Large intestine (tissue), 3 donors: Measurements from ENCODE around the gene FGFBP2. TPM values are rescaled to one million over a fixed set of nuclear protein-coding genes. Genes with fewer than 3 reads are reported as not detected.

Experiments
- DNase-seq, 2 donors: peaks; one replicate each; pipeline versions ENCODE4 v3.0.0 to v3.0.0-alpha.2; 2013
- H3K27ac ChIP-seq: one replicate; pipeline ENCODE4 v1.5.1; 2013; ENCODE audit warnings: low read length
- H3K27me3 ChIP-seq: 2 replicates; pipeline ENCODE4 v1.6.1; 2013; ENCODE audit warnings: low read length; ENCODE audit not compliant: control insufficient read depth, insufficient read depth
- H3K36me3 ChIP-seq: 2 replicates; pipeline ENCODE4 v1.6.1; 2013; ENCODE audit warnings: low read length; ENCODE audit not compliant: control insufficient read depth, insufficient read depth
- H3K4me1 ChIP-seq: one replicate; pipeline ENCODE4 v1.6.1; 2013; ENCODE audit warnings: low read length; ENCODE audit not compliant: control insufficient read depth, insufficient read depth
- H3K4me3 ChIP-seq: one replicate; pipeline ENCODE4 v1.5.1; 2013; ENCODE audit warnings: low read length
- H3K9me3 ChIP-seq: one replicate; pipeline ENCODE4 v1.6.1; 2013; ENCODE audit warnings: mild to moderate bottlenecking, low read depth, low read length, moderate library complexity; ENCODE audit not compliant: control insufficient read depth
- whole genome bisulfite sequencing: methylation state at CpG from one replicate; pipeline ENCODE4 v1.1.5; 2013; ENCODE audit warnings: low lambda C conversion rate; ENCODE audit not compliant: insufficient coverage; 5-methylcytosine and 5-hydroxymethylcytosine counted together
- polyA plus RNA-seq: library from polyadenylated mRNA; unstranded; fragments of 120-200 nt; gene quantifications from one replicate; pipeline ENCODE4 v1.2.1, GENCODE V29; 2013

FGFBP2 gene
- polyA plus RNA-seq, 1 donor, result 0.39 TPM

GRCh38 chr4:15968551-15969300 is 5.8 kb upstream of the FGFBP2 start:
- 93% methylated on average over 3 of the region's 11 CpGs for WGBS
- H3K27ac ChIP-seq, result no peak overlapping the region

GRCh38 chr4:15965325-15965724 is 2.4 kb upstream of the FGFBP2 start:
- H3K9me3 ChIP-seq, result no peaks in the 10 kb centered on the region
- no peaks in the 10 kb centered on the region for H3K27me3 ChIP-seq
- DNase-seq, result no peak
- no peak overlapping the region for H3K4me3 ChIP-seq
- no peak overlapping the region for H3K27ac ChIP-seq
- no peaks in the 10 kb centered on the region for H3K4me1 ChIP-seq
- 92% methylated on average over 2 of the region's 5 CpGs for WGBS
- no peaks in the 10 kb centered on the region for H3K36me3 ChIP-seq

More at GRCh38 chr4:15968551-15969300, 5.8 kb upstream of the FGFBP2 start:
- no peak overlapping the region for H3K4me3 ChIP-seq
- no peaks in the 10 kb centered on the region for H3K4me1 ChIP-seq
- no peaks in the 10 kb centered on the region for H3K27me3 ChIP-seq
- no peaks in the 10 kb centered on the region for H3K36me3 ChIP-seq
- no peaks in the 10 kb centered on the region for H3K9me3 ChIP-seq
- DNase-seq, result no peak

- Histone ChIP-seq H3K27ac (no peak overlapping the region), H3K36me3 (no peaks in the 10 kb centered on the region), H3K4me1 (no peaks in the 10 kb centered on the region), H3K4me3 (no peak overlapping the region), H3K27me3 (no peaks in the 10 kb centered on the region), H3K9me3 (no peaks in the 10 kb centered on the region)
- WGBS, result no CpG with 5 or more reads among the region's 5 CpGs
- DNase-seq, result no peak
These were observed 1.2 kb upstream of the FGFBP2 start for GRCh38 chr4:15964159-15964558.

- no peak overlapping the region for H3K27ac ChIP-seq
- no peak overlapping the region for H3K4me3 ChIP-seq
- no peaks in the 10 kb centered on the region for H3K9me3 ChIP-seq
- H3K27me3 ChIP-seq, result no peaks in the 10 kb centered on the region
- no peaks in the 10 kb centered on the region for H3K4me1 ChIP-seq
- H3K36me3 ChIP-seq, result no peaks in the 10 kb centered on the region
- no peak for DNase-seq
- WGBS, result no CpG with 5 or more reads among the region's 4 CpGs
These were observed 601 bp upstream of the FGFBP2 start for GRCh38 chr4:15963576-15963975.

GRCh38 chr4:15961781-15962510 is 1.0 kb downstream of the FGFBP2 start:
- DNase-seq, result no peak
- no peaks in the 10 kb centered on the region for H3K9me3 ChIP-seq
- no CpG with 5 or more reads among the region's 16 CpGs for WGBS
- H3K4me1 ChIP-seq, result no peaks in the 10 kb centered on the region
- H3K4me3 ChIP-seq, result no peak overlapping the region
- H3K36me3 ChIP-seq, result no peaks in the 10 kb centered on the region
- H3K27me3 ChIP-seq, result no peaks in the 10 kb centered on the region
- H3K27ac ChIP-seq, result no peak overlapping the region

- no peak overlapping the region for H3K4me3 ChIP-seq
- no peak for DNase-seq
- H3K27ac ChIP-seq, result no peak overlapping the region
- WGBS, result no CpG with 5 or more reads among the region's 2 CpGs
- H3K4me1 ChIP-seq, result no peaks in the 10 kb centered on the region
- no peaks in the 10 kb centered on the region for H3K9me3 ChIP-seq
- no peaks in the 10 kb centered on the region for H3K27me3 ChIP-seq
- no peaks in the 10 kb centered on the region for H3K36me3 ChIP-seq
These were observed 4.4 kb downstream of the FGFBP2 start for GRCh38 chr4:15958562-15958961.

- 100% methylated on average over 2 of the region's 9 CpGs for WGBS
- peak; percentile 48 to 53 for DNase-seq
- Histone ChIP-seq H3K36me3 (no peaks in the 10 kb centered on the region), H3K4me1 (no peaks in the 10 kb centered on the region), H3K4me3 (no peak overlapping the region), H3K9me3 (no peaks in the 10 kb centered on the region), H3K27me3 (no peaks in the 10 kb centered on the region), H3K27ac (no peak overlapping the region)
These were observed 6.7 kb downstream of the FGFBP2 start for GRCh38 chr4:15956179-15956850.

GRCh38 chr4:15955670-15956069 is 7.3 kb downstream of the FGFBP2 start:
- Histone ChIP-seq H3K36me3 (no peaks in the 10 kb centered on the region), H3K4me1 (no peaks in the 10 kb centered on the region), H3K4me3 (no peak overlapping the region), H3K27ac (no peak overlapping the region), H3K9me3 (no peaks in the 10 kb centered on the region), H3K27me3 (no peaks in the 10 kb centered on the region)
- DNase-seq, result no peak
- no CpG with 5 or more reads among the region's 3 CpGs for WGBS

- H3K4me3 ChIP-seq, result no peak overlapping the region
- H3K4me1 ChIP-seq, result no peaks in the 10 kb centered on the region
- no peaks in the 10 kb centered on the region for H3K27me3 ChIP-seq
- no peaks in the 10 kb centered on the region for H3K9me3 ChIP-seq
- no peak overlapping the region for H3K27ac ChIP-seq
- H3K36me3 ChIP-seq, result no peaks in the 10 kb centered on the region
- DNase-seq, result no peak
- WGBS, result no CpG with 5 or more reads among the region's 5 CpGs
These were observed 9.3 kb downstream of the FGFBP2 start for GRCh38 chr4:15953625-15954024.

GRCh38 chr4:15951781-15952180 is 11.2 kb downstream of the FGFBP2 start:
- H3K27me3 ChIP-seq, result peaks cover 3% of the 10 kb centered on the region
- no peaks in the 10 kb centered on the region for H3K4me1 ChIP-seq
- H3K27ac ChIP-seq, result no peak overlapping the region
- DNase-seq, result no peak
- no peaks in the 10 kb centered on the region for H3K36me3 ChIP-seq
- H3K4me3 ChIP-seq, result no peak overlapping the region
- no peaks in the 10 kb centered on the region for H3K9me3 ChIP-seq
